GM19328 (cell line): ENCODE data around the gene SEMG1.

ENCODE experiments used
- ATAC-seq: cut with Tn5 transposase; IDR thresholded peaks from one replicate; pipeline ENCODE4 v1.9.1; 2021; ENCODE audit warnings: mild to moderate bottlenecking, moderate library complexity; ENCODE audit not compliant: unreplicated experiment

SEMG1 gene

GRCh38 chr20:45221076-45221475, 14.2 kb downstream of the SEMG1 start, which contains the start of gene SEMG2:
Gene SEMG2 (plus strand): TSS chr20:45221373. CDS start chr20:45221390, 17 bp downstream.
- no peak for ATAC-seq

GRCh38 chr20:45223136-45223535, 16.3 kb downstream of the SEMG1 start:
- ATAC-seq = no peak

- no peak for ATAC-seq
Measured at GRCh38 chr20:45226287-45226686, 19.5 kb downstream of the SEMG1 start.

- ATAC-seq = no peak
Measured at GRCh38 chr20:45229264-45230056, 22.6 kb downstream of the SEMG1 start.

- no peak for ATAC-seq
Measured at GRCh38 chr20:45230631-45231030, 23.8 kb downstream of the SEMG1 start.

GRCh38 chr20:45235995-45236394, 29.2 kb downstream of the SEMG1 start:
- no peak for ATAC-seq

GRCh38 chr20:45238139-45238538, 31.3 kb downstream of the SEMG1 start:
- no peak for ATAC-seq

- no peak for ATAC-seq
Measured at GRCh38 chr20:45246109-45246508, 39.3 kb downstream of the SEMG1 start.

GRCh38 chr20:45247865-45248264, 41.0 kb downstream of the SEMG1 start:
- no peak for ATAC-seq

GRCh38 chr20:45248609-45249008, 41.8 kb downstream of the SEMG1 start:
- no peak for ATAC-seq

- ATAC-seq = no peak
Measured at GRCh38 chr20:45251884-45252560, 45.2 kb downstream of the SEMG1 start.

GRCh38 chr20:45253261-45253660, 46.4 kb downstream of the SEMG1 start:
- ATAC-seq = no peak

GRCh38 chr20:45254383-45255262, 47.8 kb downstream of the SEMG1 start, which contains the start of gene SLPI:
Gene SLPI (minus strand): TSS chr20:45254564. CDS start chr20:45254543, 21 bp downstream.
- no peak for ATAC-seq

- ATAC-seq = no peak
Measured at GRCh38 chr20:45257161-45257560, 50.3 kb downstream of the SEMG1 start.

GRCh38 chr20:45257711-45258110, 50.9 kb downstream of the SEMG1 start:
- no peak for ATAC-seq

- ATAC-seq = no peak
Measured at GRCh38 chr20:45258259-45258658, 51.4 kb downstream of the SEMG1 start.

GRCh38 chr20:45258664-45259063, 51.8 kb downstream of the SEMG1 start:
- ATAC-seq = no peak
